Gastrocnemius medialis (tissue), 4 donors: Measurements from ENCODE around the gene AFF1.

Source experiments
- CTCF ChIP-seq, 5 experiments: fragments of 450-650 bp in 3 of 5; fragments of 200-600 bp in 2 of 5; sonication (generic) in 2 of 5; IDR thresholded peaks in 4 of 5; conservative IDR thresholded peaks in 1 of 5; 1 replicate in 4 of 5; 2 replicates in 1 of 5; pipeline ENCODE4 v1.5.1; 2016 to 2019; ENCODE audit warnings: antibody characterized with exemption in 5 of 5, mild to moderate bottlenecking in 3 of 5, moderate library complexity in 3 of 5
- POLR2A ChIP-seq, 2 donors: fragments of 450-650 bp; IDR thresholded peaks; one replicate each; pipeline ENCODE4 v1.6.1; 2017; ENCODE audit warnings: antibody characterized with exemption in 2 of 2, mild to moderate bottlenecking in 2 of 2, moderate library complexity in 2 of 2

- TF ChIP-seq CTCF (IDR thresholded peaks at IDR 0.05 in 4 of 5, conservative IDR thresholded peaks at IDR 0.05 in 1 of 5) (no peak), POLR2A (IDR thresholded peaks at IDR 0.05) (no peak)
Measured at GRCh38 chr4:87073199-87074120, 138.6 kb downstream of the AFF1 start.
